HG02970 (cell line): ENCODE data around the gene EIF4E1B.

Source experiments
- ATAC-seq: cut with Tn5 transposase; IDR thresholded peaks from one replicate; pipeline ENCODE4 v1.9.1; 2021; ENCODE audit warnings: mild to moderate bottlenecking, moderate library complexity, moderate number of reproducible peaks; ENCODE audit not compliant: unreplicated experiment, low FRiP score

EIF4E1B gene

GRCh38 chr5:176644878-176645670 is 14.6 kb downstream of the EIF4E1B start:
- no peak for ATAC-seq

GRCh38 chr5:176646049-176646706 is 15.7 kb downstream of the EIF4E1B start:
- no peak for ATAC-seq

GRCh38 chr5:176646707-176647029 is 16.2 kb downstream of the EIF4E1B start:
- ATAC-seq: no peak

- peak; percentile 94 for ATAC-seq
Observed at GRCh38 chr5:176647030-176647842, 16.8 kb downstream of the EIF4E1B start, which contains the start of gene TSPAN17. TSS of gene TSPAN17 (plus strand) at chr5:176647484. CDS start at chr5:176647616, 132 bp downstream.

- ATAC-seq: no peak
Observed at GRCh38 chr5:176647843-176648473, 17.5 kb downstream of the EIF4E1B start.

GRCh38 chr5:176648474-176649194 is 18.2 kb downstream of the EIF4E1B start:
- no peak for ATAC-seq

- no peak for ATAC-seq
Observed at GRCh38 chr5:176650354-176650884, 19.9 kb downstream of the EIF4E1B start.

- no peak for ATAC-seq
Observed at GRCh38 chr5:176651472-176651980, 21.1 kb downstream of the EIF4E1B start.

GRCh38 chr5:176652136-176652535 is 21.7 kb downstream of the EIF4E1B start:
- no peak for ATAC-seq

- no peak for ATAC-seq
Observed at GRCh38 chr5:176653401-176654385, 23.2 kb downstream of the EIF4E1B start.

GRCh38 chr5:176654856-176655255 is 24.4 kb downstream of the EIF4E1B start:
- ATAC-seq: no peak

- ATAC-seq: no peak
Observed at GRCh38 chr5:176656467-176656990, 26.1 kb downstream of the EIF4E1B start.

- ATAC-seq: no peak
Observed at GRCh38 chr5:176658007-176658599, 27.6 kb downstream of the EIF4E1B start.

GRCh38 chr5:176658817-176659511 is 28.5 kb downstream of the EIF4E1B start:
- no peak for ATAC-seq

GRCh38 chr5:176659512-176659839 is 29.0 kb downstream of the EIF4E1B start:
- no peak for ATAC-seq

- no peak for ATAC-seq
Observed at GRCh38 chr5:176659860-176660461, 29.5 kb downstream of the EIF4E1B start.

GRCh38 chr5:176660530-176660859 is 30.0 kb downstream of the EIF4E1B start:
- ATAC-seq: peak; percentile 9
